GM12878 (cell line): Measurements from ENCODE around the gene MICALL2. TPM values are rescaled to one million over a fixed set of nuclear protein-coding genes. Genes with fewer than 3 reads are reported as not detected.

Experiments
- ATAC-seq: fragments of 200-7000 bp; cut with Tn5 transposase; 3 replicates; pipeline ENCODE4 v1.9.1; 2020; ENCODE audit warnings: mild to moderate bottlenecking, moderate library complexity
- BruUV-seq: library from RNA; stranded (reverse); fragments of 400-500 nt; replicated peaks from 2 replicates; lab custom pipeline; 2021; lab: Mats Ljungman, UMichigan
- CTCF ChIA-PET: fragments of 300-600 bp; sonication (Branson Sonifier 250); formaldehyde crosslinking; extraction: SDS; loops from one replicate; lab custom pipeline; 2021; ENCODE audit warnings: inconsistent platforms; lab: Yijun Ruan, JAX
- POLR2A ChIA-PET: fragments of 350-600 bp; formaldehyde crosslinking; extraction: SDS; loops from one replicate; lab custom pipeline; 2021; ENCODE audit warnings: inconsistent platforms; lab: Charles Lee
- RAD21 ChIA-PET: fragments of 300-600 bp; sonication (Branson Sonifier 250); formaldehyde crosslinking; loops from one replicate; lab custom pipeline; 2023; ENCODE audit warnings: antibody characterized with exemption; ENCODE audit not compliant: unreplicated experiment; lab: Charles Lee
- SMC1A ChIA-PET: fragments of 300-600 bp; sonication (Branson Sonifier 250); formaldehyde crosslinking; loops from one replicate; lab custom pipeline; 2023; ENCODE audit not compliant: unreplicated experiment, uncharacterized antibody; lab: Charles Lee
- DNase-seq: peaks from one replicate; pipeline ENCODE4 v3.0.0-alpha.2; 2011; ENCODE audit warnings: low read depth, low spot score
- FAIRE-seq: peaks from 3 replicates; lab custom pipeline; 2011; peaks lifted over from hg19 to GRCh38; lab: Jason Lieb, UNC
- H2AFZ ChIP-seq: 2 replicates; pipeline ENCODE4 v1.6.0; 2011; ENCODE audit warnings: low read depth, low read length, control low read depth; ENCODE audit not compliant: control insufficient read depth
- H3K27ac ChIP-seq: 2 replicates; pipeline ENCODE4 v1.5.1; 2011; ENCODE audit warnings: control low read depth; ENCODE audit not compliant: control insufficient read depth, insufficient read depth
- H3K27me3 ChIP-seq, 2 experiments: replicated peaks in 1 of 2; 2 replicates each; pipeline versions ENCODE4 v1.6.0 to v1.6.1; 2011; ENCODE audit warnings: low read length in 1 of 2; ENCODE audit not compliant: control insufficient read depth in 2 of 2, insufficient read depth in 2 of 2
- H3K36me3 ChIP-seq, 2 experiments: 2 replicates each; pipeline ENCODE4 v1.5.1; 2011; ENCODE audit warnings: low read length in 1 of 2; ENCODE audit not compliant: control insufficient read depth in 2 of 2, insufficient read depth in 2 of 2
- H3K4me1 ChIP-seq: 2 replicates; pipeline ENCODE4 v1.6.1; 2011; ENCODE audit warnings: mild to moderate bottlenecking, low read length, moderate library complexity, mixed read lengths; ENCODE audit not compliant: control insufficient read depth, insufficient read depth
- H3K4me2 ChIP-seq: 2 replicates; pipeline ENCODE4 v1.6.0; 2011; ENCODE audit warnings: control low read depth; ENCODE audit not compliant: control insufficient read depth, insufficient read depth
- H3K4me3 ChIP-seq: fragments of 200-600 bp; sonication (generic); 2 replicates; pipeline ENCODE4 v1.5.1; 2016
- H3K79me2 ChIP-seq: 2 replicates; pipeline ENCODE4 v1.6.0; 2011; ENCODE audit warnings: low read length; ENCODE audit not compliant: control insufficient read depth, insufficient read depth
- H3K9ac ChIP-seq: 2 replicates; pipeline ENCODE4 v1.8.0; 2011; ENCODE audit warnings: low read length, control low read depth, mixed read lengths; ENCODE audit not compliant: control insufficient read depth, insufficient read depth
- H3K9me3 ChIP-seq: replicated peaks from 3 replicates; pipeline ENCODE4 v1.5.1; 2011; ENCODE audit warnings: mild to moderate bottlenecking, low read length; ENCODE audit not compliant: control insufficient read depth, insufficient read depth
- H4K20me1 ChIP-seq: 2 replicates; pipeline ENCODE4 v1.6.0; 2011; ENCODE audit not compliant: control insufficient read depth, insufficient read depth
- BRCA1 ChIP-seq: IDR thresholded peaks from 2 replicates; pipeline ENCODE4 v1.6.1; 2011; ENCODE audit warnings: low read depth, low read length, improper control_type of control experiment
- CHD2 ChIP-seq: IDR thresholded peaks from 2 replicates; pipeline ENCODE4 v1.6.1; 2011; ENCODE audit warnings: low read depth, low read length, improper control_type of control experiment, borderline replicate concordance
- HDAC2 ChIP-seq: fragments of 200-600 bp; sonication (generic); IDR thresholded peaks from 2 replicates; pipeline ENCODE4 v1.6.1; 2017
- KDM1A ChIP-seq: fragments of 200-600 bp; sonication (generic); IDR thresholded peaks from 2 replicates; pipeline ENCODE4 v1.6.1; 2016; ENCODE audit warnings: borderline replicate concordance
- NFIC ChIP-seq: IDR thresholded peaks from 2 replicates; pipeline ENCODE4 v1.6.1; 2012; ENCODE audit warnings: low read depth, mild to moderate bottlenecking, inconsistent platforms, low read length, moderate library complexity
- NFYB ChIP-seq: IDR thresholded peaks from 2 replicates; pipeline ENCODE4 v1.6.1; 2011; ENCODE audit warnings: low read depth, mild to moderate bottlenecking, low read length, improper control_type of control experiment, moderate library complexity; ENCODE audit not compliant: insufficient read depth
- NKRF ChIP-seq: fragments of 450-650 bp; conservative IDR thresholded peaks from 2 replicates; pipeline ENCODE4 v1.6.1; 2017; ENCODE audit warnings: mild to moderate bottlenecking, moderate library complexity
- RCOR1 ChIP-seq: conservative IDR thresholded peaks from 2 replicates; pipeline ENCODE4 v1.6.1; 2012; ENCODE audit warnings: low read depth, low read length, improper control_type of control experiment
- SPI1 ChIP-seq: IDR thresholded peaks from 2 replicates; pipeline ENCODE4 v1.6.1; 2011; ENCODE audit warnings: low read depth, mild to moderate bottlenecking, low read length, moderate library complexity, borderline replicate concordance; ENCODE audit not compliant: insufficient read depth
- SRF ChIP-seq, 2 experiments: IDR thresholded peaks; 2 replicates each; pipeline ENCODE4 v1.6.1; 2011; ENCODE audit warnings: low read depth in 2 of 2, low read length in 2 of 2, mild to moderate bottlenecking in 1 of 2, moderate library complexity in 1 of 2
- SUPT20H ChIP-seq: IDR thresholded peaks from 2 replicates; pipeline ENCODE4 v1.6.1; 2011; ENCODE audit warnings: low read depth, mild to moderate bottlenecking, low read length, moderate library complexity, borderline replicate concordance; ENCODE audit not compliant: control insufficient read depth
- ZBED1 ChIP-seq: IDR thresholded peaks from 2 replicates; pipeline ENCODE4 v1.6.1; 2016; ENCODE audit warnings: borderline replicate concordance
- ZNF687 ChIP-seq: fragments of 450-650 bp; IDR thresholded peaks from 2 replicates; pipeline ENCODE4 v1.6.1; 2017; ENCODE audit warnings: mild to moderate bottlenecking, moderate library complexity
- WGBS: methylation state at CpG from one replicate; pipeline ENCODE4 v1.1.6; 2016; ENCODE audit warnings: low lambda C conversion rate; ENCODE audit not compliant: insufficient replicate concordance, insufficient coverage; ENCODE audit errors: missing lambda C conversion rate; 5-methylcytosine and 5-hydroxymethylcytosine counted together
- in situ Hi-C: fragments of 300-500 bp; cut with MboI; formaldehyde crosslinking; loops from 9 replicates; pipeline ENCODE4 v1.14.3; 2018; ENCODE audit warnings: mixed read lengths
- intact Hi-C: fragments of 100-400 bp; cut with micrococcal nuclease; formaldehyde crosslinking; loops from one replicate; pipeline ENCODE4 v1.14.2; 2022; ENCODE audit not compliant: unreplicated experiment
- polyA plus RNA-seq, 11 experiments: library from polyadenylated mRNA; depleted of rRNA in 4 of 11; unstranded in 6 of 11; stranded (reverse) in 5 of 11; fragments of >200 nt; fragmentation: Nextera tagmentation in 4 of 11; fragmentation: Illumina TruSeq in 1 of 11; extraction: Ambion mirVana in 4 of 11; extraction: Trizol in 1 of 11; gene quantifications; 1 replicate in 1 of 11; 2 replicates in 10 of 11; pipeline versions ENCODE4 v1.2.1 to v1.2.3, GENCODE V29; 2011 to 2016; ENCODE audit warnings: inconsistent platforms in 2 of 11, missing spikeins in 2 of 11, low read depth in 1 of 11
- total RNA-seq, 4 experiments: library from RNA; depleted of rRNA in 3 of 4; stranded (reverse); fragments of >200 nt in 3 of 4; fragmentation: Illumina TruSeq in 1 of 4; extraction: Trizol in 1 of 4; gene quantifications; 2 replicates each; pipeline versions ENCODE4 v1.2.1 to v1.2.3, GENCODE V29; 2013 to 2021
- TF ChIP-seq, protein P1 (sequence below): fragments of 450-650 bp; IDR thresholded peaks from 2 replicates; pipeline ENCODE4 v1.6.1; 2014; ENCODE audit warnings: mild to moderate bottlenecking

MICALL2 gene
- total and polyA plus RNA-seq, 10 of the 15 experiments (the other 5 are each of a cell fraction or from before 2014, with no cell fraction given): 0.04 to 1.7 (median 0.83) TPM; not detected in 3

- no peak for TF ChIP-seq NFYB
- no peak for TF ChIP-seq SUPT20H
Observed at GRCh38 chr7:1499367-1500029, 40.2 kb upstream of the MICALL2 start (continued).

GRCh38 chr7:1498370-1499305 lies 39.4 kb upstream of the MICALL2 start:
- Histone ChIP-seq H3K4me2 (no peak overlapping the region), H3K27ac (no peak overlapping the region), H3K79me2 (peaks cover 12% of the 10 kb centered on the region), H3K27me3 (no peaks in the 10 kb centered on the region), H3K9ac (no peak overlapping the region), H2AFZ (no peak overlapping the region), H3K4me1 (peaks cover 11% of the 10 kb centered on the region), H3K4me3 (no peak overlapping the region), H4K20me1 (no peaks in the 10 kb centered on the region; the same call in 1 of the 2 replicates), H3K9me3 (no peaks in the 10 kb centered on the region), H3K36me3 (peaks cover 0 to 16% of the 10 kb centered on the region in 2 experiments; a peak in 2 of 4 replicates)
- ChIA-PET CTCF (interaction anchor here (1.9 kb wide), 1 partner anchor 25 kb away, joined by 7 read pairs; no protein-coding TSS in a partner anchor), RAD21 (no interaction called here), SMC1A (no interaction called here), POLR2A (no interaction called here)
- BruUV-seq: no TSS peak
- FAIRE-seq: no peak
- ATAC-seq: no peak
- intact Hi-C loops: no loop called here
- no peak for DNase-seq
- WGBS: 98% methylated on average over 44 of the region's 62 CpGs
- in situ Hi-C loops: no loop called here
- TF ChIP-seq KDM1A (no peak), HDAC2 (no peak), SPI1 (no peak), NKRF (no peak), NFIC (no peak), ZNF687 (no peak), BRCA1 (no peak), ZBED1 (no peak), RCOR1 (no peak), SRF (IDR thresholded peaks at IDR 0.05; ENCODE audit: low read depth in 2 of 2, low read length in 2 of 2) (no peak), CHD2 (no peak)
- TF ChIP-seq, protein P1, sequence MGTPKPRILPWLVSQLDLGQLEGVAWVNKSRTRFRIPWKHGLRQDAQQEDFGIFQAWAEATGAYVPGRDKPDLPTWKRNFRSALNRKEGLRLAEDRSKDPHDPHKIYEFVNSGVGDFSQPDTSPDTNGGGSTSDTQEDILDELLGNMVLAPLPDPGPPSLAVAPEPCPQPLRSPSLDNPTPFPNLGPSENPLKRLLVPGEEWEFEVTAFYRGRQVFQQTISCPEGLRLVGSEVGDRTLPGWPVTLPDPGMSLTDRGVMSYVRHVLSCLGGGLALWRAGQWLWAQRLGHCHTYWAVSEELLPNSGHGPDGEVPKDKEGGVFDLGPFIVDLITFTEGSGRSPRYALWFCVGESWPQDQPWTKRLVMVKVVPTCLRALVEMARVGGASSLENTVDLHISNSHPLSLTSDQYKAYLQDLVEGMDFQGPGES: no peak
